ENCODE results near the gene CYSLTR1.

Gene CYSLTR1, protein sequence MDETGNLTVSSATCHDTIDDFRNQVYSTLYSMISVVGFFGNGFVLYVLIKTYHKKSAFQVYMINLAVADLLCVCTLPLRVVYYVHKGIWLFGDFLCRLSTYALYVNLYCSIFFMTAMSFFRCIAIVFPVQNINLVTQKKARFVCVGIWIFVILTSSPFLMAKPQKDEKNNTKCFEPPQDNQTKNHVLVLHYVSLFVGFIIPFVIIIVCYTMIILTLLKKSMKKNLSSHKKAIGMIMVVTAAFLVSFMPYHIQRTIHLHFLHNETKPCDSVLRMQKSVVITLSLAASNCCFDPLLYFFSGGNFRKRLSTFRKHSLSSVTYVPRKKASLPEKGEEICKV

DNA sequence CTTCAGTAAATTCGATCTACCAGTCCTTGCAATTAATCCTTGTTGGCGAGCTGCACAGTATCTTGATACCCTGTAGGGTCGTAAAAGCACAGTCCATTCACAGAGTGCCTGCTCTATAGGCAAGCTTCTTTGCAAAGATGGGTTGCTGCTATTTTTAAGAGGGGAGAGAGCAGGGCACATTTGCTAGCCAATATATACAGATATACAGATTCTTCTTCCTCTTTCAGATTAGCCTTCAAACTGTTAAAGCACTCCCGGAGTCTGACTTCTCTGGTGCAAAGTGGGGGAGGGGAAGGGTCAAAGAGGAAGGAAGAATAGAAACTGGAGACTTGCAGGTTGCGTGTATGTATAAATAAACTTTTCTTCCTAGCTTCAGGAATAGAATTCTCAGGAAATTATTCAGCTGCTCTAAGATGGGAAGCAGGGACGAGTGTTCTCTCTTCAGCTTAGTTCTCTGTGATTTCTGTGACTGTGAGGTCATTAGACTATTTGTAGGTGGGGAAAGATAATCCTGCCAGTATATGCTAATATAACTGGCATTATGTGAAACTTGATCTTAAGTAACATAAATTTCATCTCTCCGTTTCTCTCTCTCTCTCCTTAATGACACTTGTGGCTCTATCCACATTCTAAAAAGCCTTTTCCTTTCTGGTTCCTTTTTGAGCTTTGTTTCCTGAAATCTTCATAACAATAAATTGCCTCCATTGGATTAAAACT, at the start of gene CYSLTR1:
Gene CYSLTR1, minus strand, starts transcription at position 242 of the 717 bp plus-strand sequence. CDS start 53,865 bp downstream, outside the sequence.
- peak within 1 kb of the TSS; percentile 94 for H3K4me3 ChIP-seq (ENCODE audit: low read depth, low read length)
- no peak for TF ChIP-seq MYC (IDR thresholded peaks at IDR 0.05; ENCODE audit: low read depth, low read length)
- DNase-seq (ENCODE audit: low read depth) = peak; percentile 86

DNA sequence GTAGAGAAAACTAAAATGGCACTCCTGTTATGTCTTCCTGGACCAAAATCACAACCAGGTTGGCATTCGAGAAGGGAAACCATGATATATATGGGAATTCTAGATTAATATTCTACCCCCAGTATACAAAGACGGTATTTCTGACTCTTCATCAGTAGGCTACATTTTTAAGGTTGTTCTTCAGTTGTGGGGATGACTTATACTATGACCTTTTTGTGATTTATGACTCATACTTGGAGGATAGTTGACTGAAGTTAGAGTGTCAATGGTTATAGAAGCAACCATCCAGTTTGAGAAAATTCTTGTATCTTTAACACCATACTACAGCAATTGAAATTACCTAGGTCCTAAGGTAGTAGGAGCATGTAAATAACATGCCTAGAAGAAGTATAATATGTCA, 49.8 kb upstream of the CYSLTR1 start:
- no peak for DNase-seq (ENCODE audit: low read depth)
- no peak overlapping the region for H3K4me3 ChIP-seq (ENCODE audit: low read depth, low read length)
- no peak for TF ChIP-seq MYC (IDR thresholded peaks at IDR 0.05; ENCODE audit: low read depth, low read length)
- TF ChIP-seq, protein P1, sequence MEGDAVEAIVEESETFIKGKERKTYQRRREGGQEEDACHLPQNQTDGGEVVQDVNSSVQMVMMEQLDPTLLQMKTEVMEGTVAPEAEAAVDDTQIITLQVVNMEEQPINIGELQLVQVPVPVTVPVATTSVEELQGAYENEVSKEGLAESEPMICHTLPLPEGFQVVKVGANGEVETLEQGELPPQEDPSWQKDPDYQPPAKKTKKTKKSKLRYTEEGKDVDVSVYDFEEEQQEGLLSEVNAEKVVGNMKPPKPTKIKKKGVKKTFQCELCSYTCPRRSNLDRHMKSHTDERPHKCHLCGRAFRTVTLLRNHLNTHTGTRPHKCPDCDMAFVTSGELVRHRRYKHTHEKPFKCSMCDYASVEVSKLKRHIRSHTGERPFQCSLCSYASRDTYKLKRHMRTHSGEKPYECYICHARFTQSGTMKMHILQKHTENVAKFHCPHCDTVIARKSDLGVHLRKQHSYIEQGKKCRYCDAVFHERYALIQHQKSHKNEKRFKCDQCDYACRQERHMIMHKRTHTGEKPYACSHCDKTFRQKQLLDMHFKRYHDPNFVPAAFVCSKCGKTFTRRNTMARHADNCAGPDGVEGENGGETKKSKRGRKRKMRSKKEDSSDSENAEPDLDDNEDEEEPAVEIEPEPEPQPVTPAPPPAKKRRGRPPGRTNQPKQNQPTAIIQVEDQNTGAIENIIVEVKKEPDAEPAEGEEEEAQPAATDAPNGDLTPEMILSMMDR (IDR thresholded peaks at IDR 0.05; ENCODE audit: low read depth, low read length) = no peak
- no peak for TF ChIP-seq POLR2A (IDR thresholded peaks at IDR 0.05; ENCODE audit: extremely low read depth, insufficient read length)
- TF ChIP-seq, protein P2, sequence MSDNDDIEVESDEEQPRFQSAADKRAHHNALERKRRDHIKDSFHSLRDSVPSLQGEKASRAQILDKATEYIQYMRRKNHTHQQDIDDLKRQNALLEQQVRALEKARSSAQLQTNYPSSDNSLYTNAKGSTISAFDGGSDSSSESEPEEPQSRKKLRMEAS (IDR thresholded peaks at IDR 0.05; ENCODE audit: low read depth, low read length) = no peak

DNA sequence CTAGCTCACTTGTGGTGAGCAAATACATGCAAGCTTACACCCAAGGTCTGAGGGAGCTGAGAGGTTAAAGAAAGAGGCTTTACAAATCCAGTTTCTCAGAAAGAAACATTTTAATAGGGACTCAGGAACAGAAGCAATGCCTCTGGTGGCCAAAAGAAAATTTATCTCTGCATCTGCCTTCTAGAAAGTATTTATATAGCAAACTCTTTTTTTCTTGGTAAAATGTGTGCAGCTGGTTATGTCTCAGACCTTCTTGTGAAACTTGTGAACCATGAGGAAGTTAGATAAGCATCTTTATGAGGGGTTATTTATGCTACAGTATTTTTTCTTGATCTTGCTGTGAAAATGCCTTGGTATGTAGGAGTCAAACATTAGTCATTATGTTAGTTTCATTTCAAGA, 48.5 kb upstream of the CYSLTR1 start:
- DNase-seq (ENCODE audit: low read depth) = peak; percentile 83
- no peak overlapping the region for H3K4me3 ChIP-seq (ENCODE audit: low read depth, low read length)
- TF ChIP-seq, protein P1 (IDR thresholded peaks at IDR 0.05; ENCODE audit: low read depth, low read length) = peak; percentile 25
- peak; percentile 14; the same call in 1 of the 2 replicates for TF ChIP-seq MYC (IDR thresholded peaks at IDR 0.05; ENCODE audit: low read depth, low read length)
- TF ChIP-seq, protein P2 (IDR thresholded peaks at IDR 0.05; ENCODE audit: low read depth, low read length) = no peak

DNA sequence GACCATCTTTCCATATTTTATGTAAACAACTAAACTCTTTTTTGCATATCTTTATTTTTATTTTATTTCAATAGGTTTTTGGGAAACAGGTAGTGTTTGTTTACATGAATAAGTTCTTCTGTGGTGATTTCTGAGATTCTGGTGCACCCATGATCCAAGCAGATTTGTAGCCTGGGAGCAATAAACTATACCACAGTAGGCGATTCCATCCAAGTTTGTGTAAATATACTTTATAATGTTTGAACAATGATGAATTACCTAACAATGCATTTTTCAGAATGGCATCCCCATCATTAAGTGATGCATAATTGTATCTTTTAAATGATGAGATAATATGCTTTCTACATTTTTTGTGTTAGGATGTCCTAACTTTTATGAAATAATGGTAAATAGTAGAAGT, 39.2 kb upstream of the CYSLTR1 start:
- no peak overlapping the region for H3K4me3 ChIP-seq (ENCODE audit: low read depth, low read length)
- DNase-seq (ENCODE audit: low read depth) = no peak
- TF ChIP-seq, protein P2 (IDR thresholded peaks at IDR 0.05; ENCODE audit: low read depth, low read length) = no peak
- TF ChIP-seq, protein P1 (IDR thresholded peaks at IDR 0.05; ENCODE audit: low read depth, low read length) = no peak
- no peak for TF ChIP-seq MYC (IDR thresholded peaks at IDR 0.05; ENCODE audit: low read depth, low read length)
- TF ChIP-seq POLR2A (IDR thresholded peaks at IDR 0.05; ENCODE audit: extremely low read depth, insufficient read length) = no peak

DNA sequence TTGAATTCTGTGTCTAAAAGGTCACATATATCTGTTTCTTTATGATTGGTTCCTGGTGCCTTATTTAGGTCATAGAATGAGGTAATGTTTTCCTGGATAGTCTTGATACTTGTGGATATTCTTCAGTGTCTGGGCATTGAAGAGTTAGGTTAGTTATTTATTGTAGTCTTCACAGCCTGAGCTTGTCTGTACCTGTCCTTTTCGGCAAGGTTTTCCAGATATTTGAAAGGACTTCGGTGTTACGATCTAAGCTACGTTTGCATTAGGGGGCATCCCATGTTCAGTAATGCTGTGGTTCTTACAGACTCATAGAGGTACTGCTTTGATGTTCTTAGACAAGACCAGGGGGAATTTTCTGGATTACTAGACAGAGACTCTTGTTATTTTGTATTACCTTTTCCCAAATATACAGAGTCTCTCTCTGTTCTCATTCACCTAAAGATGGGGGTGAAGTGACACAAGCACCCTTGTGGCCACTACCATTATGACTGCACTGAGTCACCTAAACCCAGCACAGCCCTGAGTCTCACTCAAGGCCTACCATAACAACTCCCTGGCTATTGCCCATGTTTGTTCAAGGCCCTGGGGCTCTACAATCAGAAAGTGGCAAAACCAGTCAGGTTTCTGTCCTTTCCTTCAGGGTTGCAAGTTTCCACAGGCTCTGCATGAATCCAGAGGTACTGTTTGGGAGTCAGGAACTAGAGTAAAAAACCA, 30.1 kb upstream of the CYSLTR1 start:
- TF ChIP-seq, protein P1 (IDR thresholded peaks at IDR 0.05; ENCODE audit: low read depth, low read length) = no peak
- TF ChIP-seq, protein P2 (IDR thresholded peaks at IDR 0.05; ENCODE audit: low read depth, low read length) = no peak
- TF ChIP-seq POLR2A (IDR thresholded peaks at IDR 0.05; ENCODE audit: extremely low read depth, insufficient read length) (no peak), MYC (IDR thresholded peaks at IDR 0.05; ENCODE audit: low read depth, low read length) (no peak)
- DNase-seq (ENCODE audit: low read depth) = no peak
- H3K4me3 ChIP-seq (ENCODE audit: low read depth, low read length) = no peak overlapping the region

DNA sequence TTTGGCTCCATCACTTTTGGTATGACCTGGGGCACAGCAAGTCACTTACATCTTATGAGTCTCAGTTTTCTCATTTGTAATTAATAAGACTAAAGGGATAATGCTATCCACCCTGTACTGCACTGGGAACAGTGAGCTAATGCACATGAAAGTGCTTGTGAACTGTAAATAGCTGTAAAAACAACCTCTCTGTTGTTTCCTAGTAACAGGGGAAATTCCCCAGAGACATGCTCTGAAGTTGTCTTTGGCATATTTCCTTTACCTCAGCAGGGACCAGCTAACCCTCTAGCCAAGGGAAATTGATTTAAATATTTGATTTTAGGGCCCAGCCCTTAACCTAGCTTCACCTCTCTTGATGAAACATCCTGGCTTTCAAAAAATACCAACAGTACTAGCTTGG, 6.1 kb upstream of the CYSLTR1 start:
- DNase-seq (ENCODE audit: low read depth) = no peak
- TF ChIP-seq, protein P2 (IDR thresholded peaks at IDR 0.05; ENCODE audit: low read depth, low read length) = no peak
- no peak for TF ChIP-seq MYC (IDR thresholded peaks at IDR 0.05; ENCODE audit: low read depth, low read length)
- no peak for TF ChIP-seq POLR2A (IDR thresholded peaks at IDR 0.05; ENCODE audit: extremely low read depth, insufficient read length)
- TF ChIP-seq, protein P1 (IDR thresholded peaks at IDR 0.05; ENCODE audit: low read depth, low read length) = no peak

More for the DNA sequence above, 6.1 kb upstream of the CYSLTR1 start:
- no peak overlapping the region for H3K4me3 ChIP-seq (ENCODE audit: low read depth, low read length)
